COR-L47 (cell line): ENCODE results near the gene VWA2.

ENCODE experiments used
- DNase-seq: peaks from one replicate; lab custom pipeline; 2025; lab: John Stamatoyannopoulos, UW

VWA2 gene

GRCh38 chr10:114300036-114300645, 61.1 kb downstream of the VWA2 start:
- DNase-seq, result no peak

DNA sequence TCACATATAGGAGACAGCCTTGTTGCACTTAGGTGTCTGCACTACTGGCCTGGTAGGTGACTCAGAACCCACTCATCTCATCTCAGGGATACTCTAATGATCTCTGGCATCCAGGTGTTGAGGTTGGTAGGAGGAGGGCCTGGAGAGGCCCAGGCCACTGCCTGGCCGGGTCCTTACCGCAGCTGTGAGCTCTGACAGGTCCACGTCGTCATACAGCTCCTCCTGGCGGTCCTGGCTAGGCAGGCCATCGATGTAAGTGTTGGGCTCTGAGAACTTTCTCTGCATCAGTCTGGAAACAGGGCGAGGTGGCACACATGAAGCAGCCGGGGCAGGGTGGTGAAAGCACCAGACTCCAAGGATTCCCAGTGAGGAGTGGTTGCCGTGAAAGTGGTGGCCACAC, 62.1 kb downstream of the VWA2 start:
- no peak for DNase-seq

- no peak for DNase-seq
These were observed 63.1 kb downstream of the VWA2 start for GRCh38 chr10:114301951-114302710.

DNA sequence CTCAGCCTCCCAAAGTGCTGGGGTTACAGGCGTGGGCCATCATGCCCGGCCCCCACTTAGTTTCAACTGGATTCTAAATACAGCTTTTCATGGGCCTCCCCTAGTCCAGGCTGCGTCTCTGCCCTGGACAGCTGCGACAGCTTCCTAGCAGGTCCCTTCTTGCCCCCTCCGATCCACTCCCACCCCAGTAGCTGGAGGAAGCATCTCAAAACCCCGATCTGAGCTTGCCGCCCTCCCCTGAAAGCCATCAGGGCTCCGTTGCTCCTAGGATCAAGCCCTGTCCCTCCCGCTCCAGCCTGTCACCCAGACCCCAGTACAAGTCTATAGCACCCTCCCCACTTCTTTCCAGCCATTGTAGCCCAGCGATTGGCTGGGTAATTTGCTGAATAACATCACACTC, 64.5 kb downstream of the VWA2 start:
- no peak for DNase-seq

GRCh38 chr10:114304017-114304570, 65.0 kb downstream of the VWA2 start:
- DNase-seq, result peak; percentile 74

DNA sequence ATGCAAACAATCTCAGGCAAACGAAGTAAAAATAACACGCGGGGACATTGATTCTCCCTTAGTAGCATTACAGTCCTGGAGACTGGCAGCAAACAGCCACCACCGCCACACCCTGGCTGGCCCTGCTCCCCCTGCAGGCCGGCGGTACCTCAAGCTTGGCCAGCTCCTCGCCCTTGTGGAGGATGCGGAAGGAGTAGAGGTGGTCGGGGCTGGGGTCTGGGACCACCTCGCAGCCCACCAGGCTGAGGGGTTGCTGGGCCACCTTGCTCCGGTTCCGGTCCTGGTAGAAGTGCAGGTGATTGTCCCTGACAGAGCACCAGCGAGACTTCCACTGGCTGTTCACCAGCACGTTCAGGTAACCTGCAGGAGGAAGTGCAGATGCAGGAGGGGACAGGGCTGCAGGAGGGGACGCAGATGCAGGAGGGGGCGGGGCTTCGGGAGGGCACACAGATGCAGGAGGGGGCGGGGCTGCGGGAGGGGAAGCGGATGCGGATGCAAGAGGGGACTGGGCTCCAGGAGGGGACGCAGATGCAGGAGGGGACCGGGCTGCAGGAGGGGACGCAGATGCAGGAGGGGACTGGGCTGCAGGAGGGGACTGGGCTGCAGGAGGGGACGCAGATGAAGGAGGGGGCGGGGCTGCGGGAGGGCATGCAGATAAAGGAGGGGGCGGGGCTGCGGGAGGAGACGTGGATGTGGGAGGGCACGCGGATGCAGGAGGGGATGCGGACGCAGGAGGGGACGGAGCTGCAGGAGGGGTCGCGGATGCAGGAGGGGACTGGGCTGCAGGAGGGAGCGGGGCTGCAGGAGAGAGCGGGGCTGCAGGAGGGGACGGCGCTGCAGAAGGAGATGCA, 65.7 kb downstream of the VWA2 start:
- DNase-seq, result peak; percentile 36

DNA sequence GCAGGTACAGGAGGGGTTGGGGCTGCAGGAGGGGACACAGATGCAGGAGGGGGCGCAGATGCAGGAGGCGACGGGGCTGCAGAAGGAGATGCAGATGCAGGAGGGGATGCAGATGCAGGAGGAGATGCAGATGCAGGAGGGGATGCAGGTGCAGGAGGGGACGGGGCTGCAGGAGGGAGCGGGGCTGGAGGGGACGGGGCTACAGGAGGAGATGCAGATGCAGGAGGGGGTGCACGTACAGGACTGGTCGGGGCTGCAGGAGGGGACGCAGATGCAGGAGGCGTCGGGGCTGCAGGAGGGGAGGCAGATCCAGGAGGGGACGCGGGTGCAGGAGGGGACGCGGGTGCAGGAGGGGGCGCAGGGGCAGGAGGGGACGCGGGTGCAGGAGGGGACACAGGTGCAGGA, 66.5 kb downstream of the VWA2 start:
- no peak for DNase-seq

GRCh38 chr10:114306116-114306973, 67.3 kb downstream of the VWA2 start:
- DNase-seq, result no peak

- no peak for DNase-seq
These were observed 68.7 kb downstream of the VWA2 start for GRCh38 chr10:114307731-114308130.

GRCh38 chr10:114308531-114309363, 69.7 kb downstream of the VWA2 start:
- no peak for DNase-seq

DNA sequence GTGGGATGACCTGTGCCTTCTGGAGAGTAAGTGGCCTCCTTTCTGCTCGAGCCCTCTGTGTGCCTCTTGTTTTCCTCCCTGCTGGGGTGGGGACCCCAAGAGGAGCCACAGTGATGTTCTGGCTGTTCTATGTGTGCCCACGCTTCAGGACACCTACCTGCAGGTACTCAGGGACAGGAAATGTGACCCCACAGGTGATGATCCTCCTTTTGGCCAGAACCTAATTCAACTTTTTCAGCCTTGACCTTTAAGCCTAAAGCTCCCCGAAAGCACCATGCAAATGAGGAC, 70.3 kb downstream of the VWA2 start:
- DNase-seq, result no peak

DNA sequence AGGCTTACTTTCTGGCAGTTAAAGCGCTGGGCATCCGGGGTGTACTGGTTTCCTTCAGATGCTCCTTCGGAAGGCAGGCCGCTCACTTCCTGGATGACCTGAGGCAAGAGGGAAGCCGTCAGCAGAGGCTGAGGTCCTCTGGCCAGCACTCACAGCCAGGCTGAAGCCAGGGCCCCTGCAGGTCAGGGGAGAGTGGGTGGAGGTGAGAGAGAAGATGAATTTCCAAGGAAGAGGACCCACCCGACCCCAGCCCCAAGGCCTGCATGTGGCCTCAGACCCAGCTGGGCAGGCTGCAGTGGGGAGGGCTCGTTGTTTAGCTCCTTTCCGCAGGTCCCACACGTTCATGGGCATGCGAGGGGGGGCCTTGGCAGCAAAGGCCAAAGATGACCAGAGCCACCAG, 71.3 kb downstream of the VWA2 start:
- no peak for DNase-seq

DNA sequence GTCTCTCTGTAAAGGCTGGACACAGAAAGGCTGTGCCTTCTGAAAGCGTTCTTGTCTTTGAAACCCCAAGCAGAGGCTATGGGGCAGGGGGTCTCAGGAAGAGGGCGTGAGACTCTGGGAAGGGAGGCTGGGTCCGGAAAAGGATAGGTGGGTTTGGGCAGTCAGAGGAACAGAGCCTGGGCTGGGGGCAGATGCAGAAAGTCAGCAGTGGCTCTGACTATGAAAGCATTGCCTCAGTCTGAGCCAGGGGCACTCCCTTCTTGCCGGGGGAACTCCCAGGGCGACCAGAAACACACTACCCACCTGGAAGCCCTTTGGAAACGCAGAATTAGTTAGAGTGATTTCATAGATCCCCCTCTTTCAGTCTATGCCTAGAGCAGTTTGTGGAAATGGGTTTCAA, 72.0 kb downstream of the VWA2 start:
- no peak for DNase-seq

DNA sequence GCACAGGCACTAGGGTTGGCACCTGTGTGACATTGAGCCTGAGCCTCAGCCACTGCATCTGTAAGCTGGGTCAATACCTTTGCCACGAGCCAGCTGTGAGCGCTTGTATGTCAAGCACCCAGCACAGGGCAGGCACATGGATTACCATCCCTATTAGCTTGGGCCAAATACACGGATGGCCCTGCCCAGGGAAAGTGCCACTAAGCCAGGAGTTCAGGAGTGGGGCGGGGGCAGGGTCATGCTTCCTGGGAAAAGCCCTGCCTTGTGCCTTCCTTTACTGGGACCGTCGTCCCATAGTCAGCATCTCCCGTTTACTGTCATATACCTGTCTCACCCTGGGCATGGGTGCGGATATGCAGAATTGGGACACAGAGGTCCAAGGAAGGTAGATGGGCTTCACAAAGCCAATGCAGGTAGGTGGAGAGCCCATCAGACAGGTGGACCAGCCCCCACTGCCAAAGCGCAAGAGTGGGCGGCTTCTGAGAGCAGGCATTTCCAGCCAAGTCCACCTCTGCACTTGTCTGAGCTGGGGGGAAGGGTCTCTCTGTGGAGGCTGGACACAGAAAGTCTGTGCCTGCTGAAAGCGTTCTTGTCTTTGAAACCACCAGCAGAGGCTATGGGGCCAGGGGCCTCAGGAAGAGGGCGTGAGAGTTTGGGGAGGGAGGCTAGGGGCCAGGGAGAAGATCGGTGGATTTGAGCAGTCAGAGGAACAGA, 72.6 kb downstream of the VWA2 start:
- no peak for DNase-seq

DNA sequence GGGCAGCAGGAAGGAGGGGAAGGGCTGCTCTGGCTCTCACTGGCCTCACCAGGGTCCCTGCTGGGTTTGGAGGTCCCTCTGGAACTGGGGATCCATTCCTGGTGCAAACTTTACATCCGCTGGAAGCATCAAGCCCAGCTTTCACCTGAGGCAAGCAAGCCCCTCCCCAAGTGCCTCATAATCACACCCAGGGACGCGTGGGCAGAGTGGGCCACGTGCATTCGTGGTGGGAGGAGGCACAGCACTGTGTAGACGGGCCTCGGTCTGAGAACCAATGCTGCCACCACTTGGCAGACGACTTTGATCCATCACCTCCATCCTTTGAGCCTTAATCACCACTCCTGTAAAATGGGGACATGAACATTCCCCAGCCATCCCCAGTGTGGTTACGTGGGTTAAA, 74.1 kb downstream of the VWA2 start:
- no peak for DNase-seq

- no peak for DNase-seq
These were observed 74.8 kb downstream of the VWA2 start for GRCh38 chr10:114313866-114314265.

- no peak for DNase-seq
These were observed 76.7 kb downstream of the VWA2 start for GRCh38 chr10:114315566-114316420.

DNA sequence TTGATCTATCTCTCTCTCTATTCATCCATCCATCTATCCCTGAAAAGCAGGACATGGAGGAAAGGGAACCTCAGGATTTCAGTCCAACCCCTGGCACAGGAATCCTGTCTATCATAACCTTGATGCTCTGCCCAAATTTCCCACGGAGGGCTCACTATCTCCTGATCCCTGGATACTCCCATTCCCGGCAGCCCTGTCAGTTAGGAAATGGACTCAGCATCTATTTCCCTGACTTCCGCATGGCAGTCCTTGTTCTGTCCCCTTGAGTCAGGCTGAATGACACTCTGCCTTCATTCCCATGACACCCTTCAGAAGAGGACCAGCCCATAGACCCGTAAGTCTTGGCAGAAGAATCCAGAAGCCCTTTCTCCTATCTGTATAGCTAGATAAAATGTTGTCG, 77.7 kb downstream of the VWA2 start:
- no peak for DNase-seq
